HEK293 (cell line): ENCODE results near the gene TMLHE.

Experiments
- CTCF ChIA-PET: fragments of 350-600 bp; formaldehyde crosslinking; extraction: SDS; loops from one replicate; lab custom pipeline; 2021; ENCODE audit warnings: antibody characterized with exemption; lab: Yijun Ruan, JAX
- POLR2A ChIA-PET: fragments of 300-600 bp; formaldehyde crosslinking; extraction: SDS; loops from one replicate; lab custom pipeline; 2020; ENCODE audit warnings: antibody characterized with exemption, inconsistent platforms; lab: Yijun Ruan, JAX
- H3K27ac ChIP-seq: fragments of 200-500 bp; sonication (Bioruptor generic); 2 replicates; pipeline ENCODE4 v1.5.1; 2014; ENCODE audit warnings: low read depth, low read length, control low read depth, inconsistent platforms; ENCODE audit errors: extremely low read depth
- H3K36me3 ChIP-seq, 2 experiments: fragments of 200-500 bp in 1 of 2; sonication (Bioruptor generic) in 1 of 2; 1 replicate in 1 of 2; 2 replicates in 1 of 2; pipeline ENCODE4 v1.5.1; 2014 to 2017; ENCODE audit warnings: inconsistent platforms in 2 of 2, low read length in 2 of 2; ENCODE audit not compliant: control insufficient read depth in 2 of 2, insufficient read depth in 1 of 2
- H3K4me1 ChIP-seq: fragments of 200-500 bp; sonication (Bioruptor generic); 2 replicates; pipeline ENCODE4 v1.5.1; 2014; ENCODE audit warnings: mild to moderate bottlenecking, low read length, inconsistent platforms; ENCODE audit not compliant: control insufficient read depth, insufficient read depth
- H3K4me3 ChIP-seq: 2 replicates; pipeline ENCODE4 v1.5.1; 2011; ENCODE audit warnings: low read depth, mild to moderate bottlenecking, control low read depth, low read length, moderate library complexity
- H3K9me3 ChIP-seq: fragments of 200-500 bp; sonication (Bioruptor generic); 2 replicates; pipeline ENCODE4 v1.5.1; 2014; ENCODE audit warnings: low read depth, low read length, inconsistent platforms; ENCODE audit not compliant: control insufficient read depth, insufficient read depth
- BCL6B ChIP-seq: fragments of 450-650 bp; formaldehyde crosslinking; IDR thresholded peaks from 2 replicates; pipeline ENCODE4 v1.5.1; 2017; ENCODE audit warnings: missing biosample characterization, missing genetic modification characterization
- WT1 ChIP-seq: fragments of 450-650 bp; formaldehyde crosslinking; IDR thresholded peaks from 2 replicates; pipeline ENCODE4 v1.5.1; 2016; ENCODE audit warnings: missing biosample characterization, missing genetic modification characterization
- ZBTB21 ChIP-seq: fragments of 450-650 bp; formaldehyde crosslinking; IDR thresholded peaks from 2 replicates; pipeline ENCODE4 v1.5.1; 2017; ENCODE audit warnings: missing biosample characterization, missing genetic modification characterization
- ZFHX2 ChIP-seq: fragments of 450-650 bp; formaldehyde crosslinking; conservative IDR thresholded peaks from 2 replicates; pipeline ENCODE4 v1.5.1; 2016; ENCODE audit warnings: missing biosample characterization, missing genetic modification characterization
- ZIC2 ChIP-seq: fragments of 450-650 bp; formaldehyde crosslinking; IDR thresholded peaks from 2 replicates; pipeline ENCODE4 v1.5.1; 2016; ENCODE audit warnings: missing biosample characterization, missing genetic modification characterization
- ZNF169 ChIP-seq: fragments of 450-650 bp; formaldehyde crosslinking; IDR thresholded peaks from 2 replicates; pipeline ENCODE4 v1.5.1; 2016; ENCODE audit warnings: missing biosample characterization, missing genetic modification characterization
- ZNF24 ChIP-seq: fragments of 450-650 bp; formaldehyde crosslinking; IDR thresholded peaks from 2 replicates; pipeline ENCODE4 v1.5.1; 2016; ENCODE audit warnings: missing biosample characterization, missing genetic modification characterization
- ZNF324 ChIP-seq: fragments of 450-650 bp; formaldehyde crosslinking; IDR thresholded peaks from 2 replicates; pipeline ENCODE4 v1.5.1; 2016; ENCODE audit warnings: missing biosample characterization, missing genetic modification characterization
- ZNF350 ChIP-seq: fragments of 450-650 bp; formaldehyde crosslinking; IDR thresholded peaks from 2 replicates; pipeline ENCODE4 v1.5.0; 2017; ENCODE audit warnings: missing biosample characterization, mild to moderate bottlenecking, missing genetic modification characterization
- ZNF404 ChIP-seq: fragments of 450-650 bp; formaldehyde crosslinking; IDR thresholded peaks from 2 replicates; pipeline ENCODE4 v1.5.1; 2017; ENCODE audit warnings: missing biosample characterization, missing genetic modification characterization
- ZNF600 ChIP-seq: fragments of 450-650 bp; formaldehyde crosslinking; IDR thresholded peaks from 2 replicates; pipeline ENCODE4 v1.5.1; 2016; ENCODE audit warnings: missing biosample characterization, missing genetic modification characterization
- ZSCAN4 ChIP-seq: fragments of 450-650 bp; formaldehyde crosslinking; IDR thresholded peaks from 2 replicates; pipeline ENCODE4 v1.5.1; 2017; ENCODE audit warnings: missing biosample characterization, missing genetic modification characterization
- TF ChIP-seq, protein P1 (sequence below): fragments of 450-650 bp; formaldehyde crosslinking; IDR thresholded peaks from 2 replicates; pipeline ENCODE4 v1.5.1; 2017; ENCODE audit warnings: missing biosample characterization, mild to moderate bottlenecking, missing genetic modification characterization, moderate library complexity
- TF ChIP-seq, protein P2 (sequence below): fragments of 450-650 bp; formaldehyde crosslinking; conservative IDR thresholded peaks from 2 replicates; pipeline ENCODE4 v1.5.1; 2016; ENCODE audit warnings: low read depth, missing biosample characterization, missing genetic modification characterization

TMLHE gene

GRCh38 chrX:155592981-155593380 lies 19.8 kb downstream of the TMLHE start:
- ChIA-PET CTCF (interaction anchor here (1.0 kb wide), 1 partner anchor 19 kb away, joined by 3 read pairs; the partner anchor contains the start of gene SPRY3), POLR2A (interaction anchor here (0.5 kb wide), 1 partner anchor 1198 kb away, joined by 7 read pairs; no protein-coding TSS in a partner anchor)
- Histone ChIP-seq H3K27ac (no peak overlapping the region), H3K36me3 (no peaks in the 10 kb centered on the region), H3K4me1 (no peaks in the 10 kb centered on the region), H3K4me3 (no peak overlapping the region), H3K9me3 (no peaks in the 10 kb centered on the region; the same call in none of the 2 replicates)
- TF ChIP-seq, protein P1, sequence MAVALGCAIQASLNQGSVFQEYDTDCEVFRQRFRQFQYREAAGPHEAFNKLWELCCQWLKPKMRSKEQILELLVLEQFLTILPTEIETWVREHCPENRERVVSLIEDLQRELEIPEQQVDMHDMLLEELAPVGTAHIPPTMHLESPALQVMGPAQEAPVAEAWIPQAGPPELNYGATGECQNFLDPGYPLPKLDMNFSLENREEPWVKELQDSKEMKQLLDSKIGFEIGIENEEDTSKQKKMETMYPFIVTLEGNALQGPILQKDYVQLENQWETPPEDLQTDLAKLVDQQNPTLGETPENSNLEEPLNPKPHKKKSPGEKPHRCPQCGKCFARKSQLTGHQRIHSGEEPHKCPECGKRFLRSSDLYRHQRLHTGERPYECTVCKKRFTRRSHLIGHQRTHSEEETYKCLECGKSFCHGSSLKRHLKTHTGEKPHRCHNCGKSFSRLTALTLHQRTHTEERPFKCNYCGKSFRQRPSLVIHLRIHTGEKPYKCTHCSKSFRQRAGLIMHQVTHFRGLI: peak; percentile 66
- TF ChIP-seq, protein P2, sequence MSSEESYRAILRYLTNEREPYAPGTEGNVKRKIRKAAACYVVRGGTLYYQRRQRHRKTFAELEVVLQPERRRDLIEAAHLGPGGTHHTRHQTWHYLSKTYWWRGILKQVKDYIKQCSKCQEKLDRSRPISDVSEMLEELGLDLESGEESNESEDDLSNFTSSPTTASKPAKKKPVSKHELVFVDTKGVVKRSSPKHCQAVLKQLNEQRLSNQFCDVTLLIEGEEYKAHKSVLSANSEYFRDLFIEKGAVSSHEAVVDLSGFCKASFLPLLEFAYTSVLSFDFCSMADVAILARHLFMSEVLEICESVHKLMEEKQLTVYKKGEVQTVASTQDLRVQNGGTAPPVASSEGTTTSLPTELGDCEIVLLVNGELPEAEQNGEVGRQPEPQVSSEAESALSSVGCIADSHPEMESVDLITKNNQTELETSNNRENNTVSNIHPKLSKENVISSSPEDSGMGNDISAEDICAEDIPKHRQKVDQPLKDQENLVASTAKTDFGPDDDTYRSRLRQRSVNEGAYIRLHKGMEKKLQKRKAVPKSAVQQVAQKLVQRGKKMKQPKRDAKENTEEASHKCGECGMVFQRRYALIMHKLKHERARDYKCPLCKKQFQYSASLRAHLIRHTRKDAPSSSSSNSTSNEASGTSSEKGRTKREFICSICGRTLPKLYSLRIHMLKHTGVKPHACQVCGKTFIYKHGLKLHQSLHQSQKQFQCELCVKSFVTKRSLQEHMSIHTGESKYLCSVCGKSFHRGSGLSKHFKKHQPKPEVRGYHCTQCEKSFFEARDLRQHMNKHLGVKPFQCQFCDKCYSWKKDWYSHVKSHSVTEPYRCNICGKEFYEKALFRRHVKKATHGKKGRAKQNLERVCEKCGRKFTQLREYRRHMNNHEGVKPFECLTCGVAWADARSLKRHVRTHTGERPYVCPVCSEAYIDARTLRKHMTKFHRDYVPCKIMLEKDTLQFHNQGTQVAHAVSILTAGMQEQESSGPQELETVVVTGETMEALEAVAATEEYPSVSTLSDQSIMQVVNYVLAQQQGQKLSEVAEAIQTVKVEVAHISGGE (tag by site-specific recombination): no peak

GRCh38 chrX:155592331-155592730 lies 20.4 kb downstream of the TMLHE start:
- POLR2A ChIA-PET: no interaction called here
- H3K36me3 ChIP-seq: no peaks in the 10 kb centered on the region

DNA sequence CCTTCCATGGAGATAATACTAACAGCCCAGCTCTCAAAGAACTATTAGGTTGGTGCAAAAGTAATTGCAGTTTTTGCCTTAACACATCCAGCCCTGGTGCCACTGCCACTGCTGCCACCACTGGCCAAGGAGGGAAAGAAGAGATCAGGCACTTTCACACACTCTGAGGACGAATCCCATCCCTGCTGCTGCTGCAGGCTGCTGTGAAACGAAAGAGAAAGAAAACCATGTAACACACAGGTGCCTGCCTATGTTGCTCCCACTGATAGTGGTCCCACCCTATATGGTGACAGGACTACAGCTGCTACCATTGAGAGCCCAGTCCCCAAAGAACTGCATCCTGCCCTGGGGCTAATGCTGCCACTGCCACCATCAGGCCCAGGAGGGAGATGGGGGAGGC lies 35.1 kb downstream of the TMLHE start:
- no peak overlapping the region for H3K27ac ChIP-seq
- H3K36me3 ChIP-seq: no peaks in the 10 kb centered on the region
- POLR2A ChIA-PET: no interaction called here
- H3K9me3 ChIP-seq: no peaks in the 10 kb centered on the region
- no peak overlapping the region for H3K4me3 ChIP-seq
- TF ChIP-seq ZNF350 (tag by site-specific recombination) (no peak), ZNF24 (no peak), ZFHX2 (tag by site-specific recombination) (no peak), ZNF324 (no peak), BCL6B (tag by site-specific recombination) (no peak), ZNF600 (tag by site-specific recombination) (no peak), ZNF404 (tag by site-specific recombination) (no peak), ZBTB21 (tag by site-specific recombination) (no peak), ZSCAN4 (no peak), WT1 (no peak)
- TF ChIP-seq, all 188 proteins: peak for 0
- H3K4me1 ChIP-seq: no peaks in the 10 kb centered on the region
- CTCF ChIA-PET: no interaction called here

More at GRCh38 chrX:155592331-155592730, 20.4 kb downstream of the TMLHE start:
- CTCF ChIA-PET: no interaction called here
- H3K4me3 ChIP-seq: no peak overlapping the region
- no peak overlapping the region for H3K27ac ChIP-seq
- H3K4me1 ChIP-seq: no peaks in the 10 kb centered on the region
- TF ChIP-seq ZNF169 (tag by site-specific recombination) (no peak), ZIC2 (tag by site-specific recombination) (peak; percentile 16; the same call in 1 of the 2 replicates)
- H3K9me3 ChIP-seq: no peaks in the 10 kb centered on the region; the same call in 1 of the 2 replicates
